Fibroblast of skin of back (primary cell): ENCODE results near the gene C1GALT1.

Source experiments
- DNase-seq: peaks from one replicate; pipeline ENCODE4 v3.0.0-alpha.2; 2013

C1GALT1 gene

GRCh38 chr7:7202375-7202720, 20.0 kb downstream of the C1GALT1 start:
- DNase-seq, result no peak

- no peak for DNase-seq
Measured at GRCh38 chr7:7203813-7204575, 21.6 kb downstream of the C1GALT1 start.

- no peak for DNase-seq
Measured at GRCh38 chr7:7207876-7208275, 25.5 kb downstream of the C1GALT1 start.

- DNase-seq, result no peak
Measured at GRCh38 chr7:7208520-7208919, 26.2 kb downstream of the C1GALT1 start.

- no peak for DNase-seq
Measured at GRCh38 chr7:7209412-7210050, 27.2 kb downstream of the C1GALT1 start.

- DNase-seq, result no peak
Measured at GRCh38 chr7:7210475-7211237, 28.3 kb downstream of the C1GALT1 start.

- DNase-seq, result peak; percentile 40
Measured at GRCh38 chr7:7212612-7213011, 30.3 kb downstream of the C1GALT1 start.

- DNase-seq, result no peak
Measured at GRCh38 chr7:7214398-7215347, 32.3 kb downstream of the C1GALT1 start.

- DNase-seq, result no peak
Measured at GRCh38 chr7:7216279-7216678, 33.9 kb downstream of the C1GALT1 start.

GRCh38 chr7:7219216-7219615, 36.9 kb downstream of the C1GALT1 start:
- peak; percentile 6 for DNase-seq

GRCh38 chr7:7220821-7221220, 38.5 kb downstream of the C1GALT1 start:
- DNase-seq, result no peak

GRCh38 chr7:7221599-7222038, 39.3 kb downstream of the C1GALT1 start:
- DNase-seq, result peak; percentile 75

GRCh38 chr7:7223250-7223649, 40.9 kb downstream of the C1GALT1 start:
- no peak for DNase-seq

GRCh38 chr7:7226407-7226806, 44.1 kb downstream of the C1GALT1 start:
- no peak for DNase-seq

- peak; percentile 40 for DNase-seq
Measured at GRCh38 chr7:7228472-7228871, 46.1 kb downstream of the C1GALT1 start.

- DNase-seq, result no peak
Measured at GRCh38 chr7:7228967-7229366, 46.6 kb downstream of the C1GALT1 start.

- DNase-seq, result no peak
Measured at GRCh38 chr7:7231000-7231399, 48.7 kb downstream of the C1GALT1 start.

- DNase-seq, result no peak
Measured at GRCh38 chr7:7231865-7232264, 49.5 kb downstream of the C1GALT1 start.

- DNase-seq, result no peak
Measured at GRCh38 chr7:7235347-7235746, 53.0 kb downstream of the C1GALT1 start.

GRCh38 chr7:7236041-7236440, 53.7 kb downstream of the C1GALT1 start:
- DNase-seq, result no peak

- no peak for DNase-seq
Measured at GRCh38 chr7:7237201-7237977, 55.0 kb downstream of the C1GALT1 start.

- DNase-seq, result no peak
Measured at GRCh38 chr7:7237978-7238267, 55.6 kb downstream of the C1GALT1 start.
